ENCODE measurements around the gene ANKDD1A.

DNA sequence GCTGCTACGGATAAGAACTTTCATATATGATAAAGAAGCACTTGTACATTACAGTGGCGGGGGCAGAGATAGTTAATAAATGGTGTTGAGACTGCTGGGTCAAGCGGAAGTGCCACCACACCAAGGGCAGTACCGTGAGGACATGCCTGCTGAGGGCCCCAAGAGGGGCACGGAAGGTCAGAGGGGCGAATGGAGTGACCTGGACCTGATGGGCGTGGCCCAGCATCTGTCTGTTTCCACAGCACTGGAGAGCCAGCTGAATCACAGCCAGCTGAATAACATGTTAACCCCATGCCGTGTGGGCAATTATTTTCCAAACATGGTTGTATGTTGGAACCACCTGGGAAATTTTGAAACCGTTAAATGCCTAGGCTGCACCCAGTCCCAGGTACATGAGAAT is 37.2 kb downstream of the ANKDD1A start:
- TF ChIP-seq, protein P1, sequence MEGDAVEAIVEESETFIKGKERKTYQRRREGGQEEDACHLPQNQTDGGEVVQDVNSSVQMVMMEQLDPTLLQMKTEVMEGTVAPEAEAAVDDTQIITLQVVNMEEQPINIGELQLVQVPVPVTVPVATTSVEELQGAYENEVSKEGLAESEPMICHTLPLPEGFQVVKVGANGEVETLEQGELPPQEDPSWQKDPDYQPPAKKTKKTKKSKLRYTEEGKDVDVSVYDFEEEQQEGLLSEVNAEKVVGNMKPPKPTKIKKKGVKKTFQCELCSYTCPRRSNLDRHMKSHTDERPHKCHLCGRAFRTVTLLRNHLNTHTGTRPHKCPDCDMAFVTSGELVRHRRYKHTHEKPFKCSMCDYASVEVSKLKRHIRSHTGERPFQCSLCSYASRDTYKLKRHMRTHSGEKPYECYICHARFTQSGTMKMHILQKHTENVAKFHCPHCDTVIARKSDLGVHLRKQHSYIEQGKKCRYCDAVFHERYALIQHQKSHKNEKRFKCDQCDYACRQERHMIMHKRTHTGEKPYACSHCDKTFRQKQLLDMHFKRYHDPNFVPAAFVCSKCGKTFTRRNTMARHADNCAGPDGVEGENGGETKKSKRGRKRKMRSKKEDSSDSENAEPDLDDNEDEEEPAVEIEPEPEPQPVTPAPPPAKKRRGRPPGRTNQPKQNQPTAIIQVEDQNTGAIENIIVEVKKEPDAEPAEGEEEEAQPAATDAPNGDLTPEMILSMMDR (IDR thresholded peaks at IDR 0.05), result no peak
- TF ChIP-seq POLR2A (IDR thresholded peaks at IDR 0.05), result no peak
